Measurements from ENCODE around the gene SLC9A1.
"Not testable (repeated sequence)": the region's sequence is repeated elsewhere in the genome, so short reads cannot be mapped to it uniquely, and the experiment has no call there.

The SLC9A1 gene

GRCh38 chr1:27130798-27131197 lies 24.1 kb downstream of the SLC9A1 start:
- DNase-seq: no peak

GRCh38 chr1:27129225-27129624 lies 25.7 kb downstream of the SLC9A1 start:
- no peak for DNase-seq

- no peak for DNase-seq
Measured at GRCh38 chr1:27127419-27127818, 27.5 kb downstream of the SLC9A1 start.

GRCh38 chr1:27126391-27126790 lies 28.5 kb downstream of the SLC9A1 start:
- DNase-seq: no peak

GRCh38 chr1:27125125-27125524 lies 29.8 kb downstream of the SLC9A1 start:
- DNase-seq: not testable (repeated sequence)

- no peak for DNase-seq
Measured at GRCh38 chr1:27124405-27124804, 30.5 kb downstream of the SLC9A1 start.

GRCh38 chr1:27122652-27123051 lies 32.3 kb downstream of the SLC9A1 start:
- no peak for DNase-seq

GRCh38 chr1:27120854-27121253 lies 34.1 kb downstream of the SLC9A1 start:
- DNase-seq: no peak

GRCh38 chr1:27118440-27118689 lies 36.6 kb downstream of the SLC9A1 start:
- no peak for DNase-seq

GRCh38 chr1:27117733-27118439 lies 37.0 kb downstream of the SLC9A1 start:
- no peak for DNase-seq

GRCh38 chr1:27116697-27117096 lies 38.2 kb downstream of the SLC9A1 start:
- no peak for DNase-seq

GRCh38 chr1:27116232-27116631 lies 38.7 kb downstream of the SLC9A1 start:
- no peak for DNase-seq

- DNase-seq: no peak
Measured at GRCh38 chr1:27114546-27114945, 40.4 kb downstream of the SLC9A1 start.

GRCh38 chr1:27113861-27114260 lies 41.1 kb downstream of the SLC9A1 start:
- no peak for DNase-seq

GRCh38 chr1:27111626-27112573 lies 43.0 kb downstream of the SLC9A1 start:
- peak; percentile 70 for DNase-seq

GRCh38 chr1:27109103-27109822 lies 45.7 kb downstream of the SLC9A1 start:
- DNase-seq: no peak

GRCh38 chr1:27108588-27108987 lies 46.3 kb downstream of the SLC9A1 start:
- no peak for DNase-seq

- no peak for DNase-seq
Measured at GRCh38 chr1:27106561-27107323, 48.2 kb downstream of the SLC9A1 start.

GRCh38 chr1:27105018-27105417 lies 49.9 kb downstream of the SLC9A1 start:
- no peak for DNase-seq

- no peak for DNase-seq
Measured at GRCh38 chr1:27103498-27103897, 51.4 kb downstream of the SLC9A1 start.

- peak; percentile 82 for DNase-seq
Measured at GRCh38 chr1:27102707-27103468, 52.0 kb downstream of the SLC9A1 start.

GRCh38 chr1:27102134-27102706 lies 52.7 kb downstream of the SLC9A1 start:
- no peak for DNase-seq
